ENCODE data around the gene DGKA. TPM values are rescaled to one million over a fixed set of nuclear protein-coding genes. Genes with fewer than 3 reads are reported as not detected.

Gene DGKA
- total RNA-seq, 1 experiment from 2014 or later = 27.2 TPM

GRCh38 chr12:55973599-55974307 is 42.8 kb downstream of the DGKA start, which contains the start of gene RAB5B:
Gene RAB5B (plus strand): TSS chr12:55974078. CDS start chr12:55986961, 12,883 bp downstream.
- H3K27ac ChIP-seq (ENCODE audit: low read length) = peak within 1 kb of the TSS; percentile 78
- peaks cover 5% of the 10 kb centered on the region for H3F3A ChIP-seq (ENCODE audit: low read length, unreplicated experiment)
- peaks cover 45% of the 10 kb centered on the region for H3K79me2 ChIP-seq (ENCODE audit: low read length)
- no peaks in the 10 kb centered on the region for H4K20me1 ChIP-seq (ENCODE audit: low read length)
- TF ChIP-seq CTCF (conservative IDR thresholded peaks at IDR 0.05; ENCODE audit: low read depth, low read length) = no peak
- H3K9me2 ChIP-seq (replicated peaks; ENCODE audit: low read length) = no peaks in the 10 kb centered on the region
- peak; percentile 93 for ATAC-seq
- ChIA-PET POLR2A (ENCODE audit: unreplicated experiment) (interaction anchor here (0.5 to 2.2 kb wide), 14 partner anchors 13 to 475 kb away, joined by 3 to 13 read pairs (median 6); partner anchors contain the start of genes DNAJC14, ORMDL2, PA2G4 and SARNP), CTCF (interaction anchor here (0.6 to 1.6 kb wide), 7 partner anchors 17 to 1601 kb away, joined by 3 to 9 read pairs (median 5); partner anchors contain the start of gene SUOX)
- no peaks in the 10 kb centered on the region for H3K9me3 ChIP-seq (ENCODE audit: low read length)
- no TSS peak for BruUV-seq (replicated peaks)
- H3K9ac ChIP-seq (ENCODE audit: low read length) = peak within 1 kb of the TSS; percentile 95
- H3K4me1 ChIP-seq (ENCODE audit: insufficient read depth, low read length) = peaks cover 24% of the 10 kb centered on the region
- H3K4me2 ChIP-seq (ENCODE audit: low read length) = peak within 1 kb of the TSS; percentile 89
- intact Hi-C loops (cut with micrococcal nuclease) = loop anchor here (1.0 to 2.0 kb wide), 4 partner anchors 9 to 234 kb away; partner anchors contain the start of gene RPS26
- H3K36me3 ChIP-seq (ENCODE audit: low read depth, low read length) = 0 out of 2 replicates have a peak, but pooled peaks cover 2% of the 10 kb centered on the region
- H2AFZ ChIP-seq (ENCODE audit: low read length) = peak within 1 kb of the TSS; percentile 91
- DNase-seq = peak; percentile 100
- peak within 1 kb of the TSS; percentile 93 for H3K4me3 ChIP-seq (ENCODE audit: low read length)
- H3K27me3 ChIP-seq (ENCODE audit: low read length) = no peaks in the 10 kb centered on the region

GRCh38 chr12:55974308-55974730 is 43.4 kb downstream of the DGKA start:
- Histone ChIP-seq H3K4me2 (ENCODE audit: low read length) (peak overlapping the region; percentile 89), H3K27me3 (ENCODE audit: low read length) (no peaks in the 10 kb centered on the region), H3K9me3 (ENCODE audit: low read length) (no peaks in the 10 kb centered on the region), H2AFZ (ENCODE audit: low read length) (peak overlapping the region; percentile 91), H4K20me1 (ENCODE audit: low read length) (no peaks in the 10 kb centered on the region), H3K4me3 (ENCODE audit: low read length) (peak overlapping the region; percentile 93), H3F3A (ENCODE audit: low read length, unreplicated experiment) (peaks cover 5% of the 10 kb centered on the region), H3K27ac (ENCODE audit: low read length) (peak overlapping the region; percentile 63), H3K9ac (ENCODE audit: low read length) (peak overlapping the region; percentile 95), H3K79me2 (ENCODE audit: low read length) (peaks cover 45% of the 10 kb centered on the region), H3K9me2 (replicated peaks; ENCODE audit: low read length) (no peaks in the 10 kb centered on the region), H3K4me1 (ENCODE audit: insufficient read depth, low read length) (peaks cover 24% of the 10 kb centered on the region), H3K36me3 (ENCODE audit: low read depth, low read length) (peaks cover 2% of the 10 kb centered on the region; the same call in 1 of the 2 replicates)
- no TSS peak for BruUV-seq (replicated peaks)
- intact Hi-C loops (cut with micrococcal nuclease) = loop anchor here (1.0 kb wide), 1 partner anchor 8 kb away; no protein-coding TSS in a partner anchor
- ATAC-seq (peak; percentile 43), DNase-seq (peak; percentile 40)
- POLR2A ChIA-PET (ENCODE audit: unreplicated experiment) = interaction anchor here (0.5 to 2.2 kb wide), 11 partner anchors 13 to 1529 kb away, joined by 3 to 13 read pairs (median 6); partner anchors contain the start of genes DNAJC14, ORMDL2, PA2G4 and SARNP
- CTCF ChIA-PET = interaction anchor here (0.6 to 1.6 kb wide), 9 partner anchors 18 to 236 kb away, joined by 3 to 9 read pairs (median 4); partner anchors contain the start of genes SMARCC2 and SUOX
- TF ChIP-seq EZH2phosphoT487 (IDR thresholded peaks at IDR 0.05; ENCODE audit: borderline replicate concordance, low read length) = no peak
- TF ChIP-seq EZH2 (IDR thresholded peaks at IDR 0.05; ENCODE audit: low read length, unreplicated experiment) = no peak
- no peak for TF ChIP-seq CTCF (conservative IDR thresholded peaks at IDR 0.05; ENCODE audit: low read depth, low read length)

Data from PC-3 (cell line).